IMR-90 (cell line): ENCODE data around the gene FOXP1. TPM values are rescaled to one million over a fixed set of nuclear protein-coding genes. Genes with fewer than 3 reads are reported as not detected.

Experiments used
- ATAC-seq: fragments of 200-7000 bp; cut with Tn5 transposase; 2 replicates; pipeline ENCODE4 v1.9.1; 2020; ENCODE audit warnings: low read depth, mild to moderate bottlenecking, moderate library complexity
- BruUV-seq: library from RNA; stranded (reverse); fragments of 400-500 nt; replicated peaks from 2 replicates; lab custom pipeline; 2021; lab: Mats Ljungman, UMichigan
- CTCF ChIA-PET: fragments of 300-600 bp; formaldehyde crosslinking; extraction: SDS; loops from one replicate; lab custom pipeline; 2021; ENCODE audit warnings: antibody characterized with exemption; lab: Yijun Ruan, JAX
- POLR2A ChIA-PET: fragments of 300-600 bp; sonication (Branson Sonifier 250); formaldehyde crosslinking; loops from one replicate; lab custom pipeline; 2022; ENCODE audit warnings: antibody characterized with exemption; ENCODE audit not compliant: unreplicated experiment; lab: Charles Lee
- DNase-seq: peaks from one replicate; pipeline ENCODE4 v3.0.0; 2013
- H2AFZ ChIP-seq: replicated peaks from 2 replicates; pipeline ENCODE3; 2013; ENCODE audit warnings: low read length, mild to moderate bottlenecking; ENCODE audit not compliant: poor library complexity
- H2AK5ac ChIP-seq: 2 replicates; pipeline ENCODE4 v1.6.1; 2013; ENCODE audit warnings: low read depth, low read length, inconsistent platforms
- H2AK9ac ChIP-seq: replicated peaks from 2 replicates; pipeline ENCODE3; 2013; ENCODE audit warnings: mild to moderate bottlenecking, low read depth, low read length, moderate library complexity; ENCODE audit not compliant: poor library complexity
- H2BK120ac ChIP-seq: 2 replicates; pipeline ENCODE4 v1.6.1; 2013; ENCODE audit warnings: low read depth, low read length, inconsistent platforms
- H2BK15ac ChIP-seq: 3 replicates; pipeline ENCODE4 v1.6.1; 2013; ENCODE audit warnings: low read depth, low read length, inconsistent platforms
- H2BK20ac ChIP-seq: 2 replicates; pipeline ENCODE4 v1.6.1; 2013; ENCODE audit warnings: low read depth, mild to moderate bottlenecking, inconsistent platforms, low read length, moderate library complexity
- H2BK5ac ChIP-seq: 2 replicates; pipeline ENCODE4 v1.6.1; 2013; ENCODE audit warnings: mild to moderate bottlenecking, low read depth, low read length, inconsistent platforms; ENCODE audit not compliant: poor library complexity, severe bottlenecking
- H3K14ac ChIP-seq: replicated peaks from 2 replicates; pipeline ENCODE4 v1.6.1; 2013; ENCODE audit warnings: low read depth, low read length, inconsistent platforms
- H3K18ac ChIP-seq: 2 replicates; pipeline ENCODE4 v1.6.1; 2013; ENCODE audit warnings: low read depth, low read length, control low read depth
- H3K23ac ChIP-seq: 2 replicates; pipeline ENCODE4 v1.6.1; 2013; ENCODE audit warnings: low read depth, low read length, inconsistent platforms
- H3K27ac ChIP-seq: 2 replicates; pipeline ENCODE4 v1.5.1; 2013; ENCODE audit warnings: mild to moderate bottlenecking, control low read depth, low read length; ENCODE audit not compliant: insufficient read depth
- H3K27me3 ChIP-seq: 2 replicates; pipeline ENCODE4 v1.6.1; 2013; ENCODE audit warnings: low read length; ENCODE audit not compliant: control insufficient read depth, insufficient read depth
- H3K36me3 ChIP-seq: 2 replicates; pipeline ENCODE4 v1.6.1; 2013; ENCODE audit warnings: low read length, mixed read lengths; ENCODE audit not compliant: control insufficient read depth, insufficient read depth
- H3K4ac ChIP-seq: 2 replicates; pipeline ENCODE4 v1.6.1; 2013; ENCODE audit warnings: low read depth, low read length, inconsistent platforms
- H3K4me1 ChIP-seq: 2 replicates; pipeline ENCODE4 v1.6.1; 2013; ENCODE audit warnings: low read length, mixed read lengths; ENCODE audit not compliant: control insufficient read depth, insufficient read depth
- H3K4me2 ChIP-seq: 2 replicates; pipeline ENCODE4 v1.6.1; 2013; ENCODE audit warnings: low read depth, mild to moderate bottlenecking, control low read depth, low read length, moderate library complexity
- H3K4me3 ChIP-seq: 2 replicates; pipeline ENCODE4 v1.5.1; 2013; ENCODE audit warnings: low read depth, mild to moderate bottlenecking, control low read depth, low read length, moderate library complexity; ENCODE audit not compliant: insufficient read depth
- H3K56ac ChIP-seq: 2 replicates; pipeline ENCODE4 v1.6.1; 2013; ENCODE audit warnings: low read length, inconsistent platforms; ENCODE audit not compliant: insufficient read depth; ENCODE audit errors: extremely low read depth
- H3K79me1 ChIP-seq, 2 experiments: 2 replicates each; pipeline ENCODE4 v1.6.1; 2013; ENCODE audit warnings: low read length in 2 of 2, inconsistent platforms in 1 of 2, low read depth in 1 of 2
- H3K9ac ChIP-seq: 2 replicates; pipeline ENCODE4 v1.6.1; 2013; ENCODE audit warnings: low read depth, low read length, control low read depth
- H3K9me1 ChIP-seq: 2 replicates; pipeline ENCODE4 v1.6.1; 2013; ENCODE audit warnings: low read length, inconsistent platforms; ENCODE audit not compliant: insufficient read depth
- H3K9me3 ChIP-seq: 2 replicates; pipeline ENCODE4 v1.6.1; 2013; ENCODE audit warnings: low read length; ENCODE audit not compliant: control insufficient read depth, insufficient read depth
- H4K20me1 ChIP-seq: 2 replicates; pipeline ENCODE4 v1.6.1; 2013; ENCODE audit warnings: low read length, inconsistent platforms; ENCODE audit not compliant: insufficient read depth
- H4K5ac ChIP-seq: 2 replicates; pipeline ENCODE4 v1.6.1; 2013; ENCODE audit warnings: mild to moderate bottlenecking, low read depth, low read length, control low read depth
- H4K8ac ChIP-seq, 2 experiments: 2 replicates each; pipeline ENCODE4 v1.6.1; 2013; ENCODE audit warnings: low read depth in 2 of 2, low read length in 2 of 2, control low read depth in 1 of 2, inconsistent platforms in 1 of 2
- H4K91ac ChIP-seq: 2 replicates; pipeline ENCODE4 v1.6.1; 2013; ENCODE audit warnings: low read depth, low read length, inconsistent platforms; ENCODE audit not compliant: insufficient read depth
- BHLHE40 ChIP-seq: fragments of 150-350 bp; IDR thresholded peaks from 2 replicates; pipeline ENCODE4 v1.6.1; 2016; ENCODE audit warnings: mild to moderate bottlenecking, low read depth, low read length
- CEBPB ChIP-seq: IDR thresholded peaks from 2 replicates; pipeline ENCODE4 v1.6.1; 2012; ENCODE audit warnings: low read depth, low read length, improper control_type of control experiment
- CHD1 ChIP-seq: IDR thresholded peaks from 2 replicates; pipeline ENCODE4 v1.6.1; 2012; ENCODE audit warnings: low read depth, low read length, improper control_type of control experiment
- FOS ChIP-seq: fragments of 150-350 bp; IDR thresholded peaks from 2 replicates; pipeline ENCODE4 v1.6.1; 2016; ENCODE audit warnings: low read depth, low read length
- MAFK ChIP-seq: IDR thresholded peaks from 2 replicates; pipeline ENCODE4 v1.6.1; 2012; ENCODE audit warnings: low read depth, low read length, improper control_type of control experiment
- MAZ ChIP-seq: IDR thresholded peaks from 2 replicates; pipeline ENCODE4 v1.6.1; 2012; ENCODE audit warnings: low read depth, mild to moderate bottlenecking, low read length, improper control_type of control experiment, moderate library complexity, borderline replicate concordance
- MXI1 ChIP-seq: IDR thresholded peaks from 2 replicates; pipeline ENCODE4 v1.6.1; 2012; ENCODE audit warnings: low read depth, mild to moderate bottlenecking, low read length, moderate library complexity, borderline replicate concordance
- NFE2L2 ChIP-seq: fragments of 150-350 bp; IDR thresholded peaks from 2 replicates; pipeline ENCODE4 v1.6.1; 2016; ENCODE audit warnings: low read depth, mild to moderate bottlenecking, low read length
- POLR2A ChIP-seq: IDR thresholded peaks from 2 replicates; pipeline ENCODE4 v1.6.1; 2012; ENCODE audit warnings: mild to moderate bottlenecking, low read depth, low read length
- RAD21 ChIP-seq: IDR thresholded peaks from 2 replicates; pipeline ENCODE4 v1.6.1; 2012; ENCODE audit warnings: low read length, improper control_type of control experiment
- RCOR1 ChIP-seq: IDR thresholded peaks from 2 replicates; pipeline ENCODE4 v1.6.1; 2012; ENCODE audit warnings: mild to moderate bottlenecking, low read length, improper control_type of control experiment; ENCODE audit not compliant: insufficient replicate concordance
- RFX5 ChIP-seq: IDR thresholded peaks from 2 replicates; pipeline ENCODE4 v1.8.0; 2012; ENCODE audit warnings: low read depth, mild to moderate bottlenecking, low read length, moderate library complexity
- SMC3 ChIP-seq: fragments of 150-350 bp; IDR thresholded peaks from 2 replicates; pipeline ENCODE4 v1.6.1; 2016; ENCODE audit warnings: low read depth, mild to moderate bottlenecking, antibody characterized with exemption, low read length, moderate library complexity
- WGBS, 2 experiments: methylation state at CpG; one replicate each; pipeline versions ENCODE4 v1.1.5 to v1.1.7; 2013; ENCODE audit warnings: missing lambda C conversion rate in 2 of 2; ENCODE audit not compliant: insufficient read length in 1 of 2; ENCODE audit errors: extremely low coverage in 2 of 2; 5-methylcytosine and 5-hydroxymethylcytosine counted together
- dilution Hi-C: fragments of 300-500 bp; cut with HindIII; formaldehyde crosslinking; loops from one replicate; pipeline ENCODE4 v1.14.3; 2018; ENCODE audit warnings: low sequenced_read_pairs; ENCODE audit not compliant: unreplicated experiment
- in situ Hi-C: fragments of 300-500 bp; cut with MboI; formaldehyde crosslinking; loops from 3 replicates; pipeline ENCODE4 v1.14.3; 2019; ENCODE audit warnings: low sequenced_read_pairs, inconsistent platforms, mixed read lengths
- intact Hi-C: fragments of 100-400 bp; cut with micrococcal nuclease; formaldehyde crosslinking; loops from 2 replicates; pipeline ENCODE4 v1.10.0; 2022
- polyA plus RNA-seq, 3 experiments: library from polyadenylated mRNA; depleted of rRNA; stranded (reverse); fragments of >200 nt; gene quantifications; 2 replicates each; pipeline ENCODE4 v1.2.3, GENCODE V29; 2012; ENCODE audit warnings: low replicate concordance in 1 of 3
- total RNA-seq: library from RNA; depleted of rRNA; stranded (reverse); fragments of >200 nt; gene quantifications from 2 replicates; pipeline ENCODE4 v1.2.3, GENCODE V29; 2012
- TF ChIP-seq, protein P1 (sequence below): fragments of 150-350 bp; IDR thresholded peaks from 2 replicates; pipeline ENCODE4 v1.6.1; 2016; ENCODE audit warnings: low read depth, mild to moderate bottlenecking, low read length, moderate library complexity, borderline replicate concordance
- TF ChIP-seq, protein P2 (sequence below): conservative IDR thresholded peaks from 2 replicates; pipeline ENCODE4 v1.5.1; 2012; ENCODE audit warnings: mild to moderate bottlenecking, low read depth, low read length, improper control_type of control experiment
- TF ChIP-seq, protein P3 (sequence below): fragments of 150-350 bp; IDR thresholded peaks from 2 replicates; pipeline ENCODE4 v1.6.1; 2017; ENCODE audit warnings: mild to moderate bottlenecking, antibody characterized with exemption, low read length, low read depth

Gene FOXP1
- total and polyA plus RNA-seq, 2 of the 4 experiments (the other 2 are of a cell fraction): 37.0 to 132 TPM

DNA sequence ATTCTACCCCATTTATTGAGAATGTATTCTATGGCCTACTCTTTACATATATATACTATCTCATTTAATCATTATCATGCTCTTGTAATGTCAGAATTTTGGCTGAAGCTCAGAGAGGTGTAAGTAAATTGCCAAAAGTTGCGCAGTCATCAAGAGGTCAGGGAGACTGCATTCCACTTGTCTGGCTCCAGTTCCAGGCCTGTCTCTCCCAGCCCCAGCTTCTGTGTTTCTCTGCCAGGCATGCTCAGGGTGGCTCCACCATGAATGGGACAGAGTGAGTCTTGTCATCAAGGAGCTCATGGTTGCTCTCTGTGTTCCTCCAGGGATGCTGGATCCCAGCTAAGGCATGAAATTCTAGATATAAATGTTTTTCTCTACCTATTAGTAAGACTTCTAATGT is 635.9 kb downstream of the FOXP1 start:
- no peak overlapping the region for H2BK15ac ChIP-seq
- no peak overlapping the region for H3K4ac ChIP-seq
- no peak overlapping the region for H2BK20ac ChIP-seq
- H3K9ac ChIP-seq: no peak overlapping the region
- CTCF ChIA-PET: interaction anchor here (1.4 kb wide), 1 partner anchor 40 kb away, joined by 3 read pairs; no protein-coding TSS in a partner anchor
- no peak overlapping the region for H3K18ac ChIP-seq
- DNase-seq: no peak
- intact Hi-C loops (no loop called here), dilution Hi-C loops (no loop called here), in situ Hi-C loops (no loop called here)
- H4K8ac ChIP-seq: no peak overlapping the region
- no peak overlapping the region for H2AFZ ChIP-seq
- 89% methylated on average over 1 of the region's 1 CpG; no CpG with 5 or more reads in 1 of the 2 experiments for WGBS, 2 experiments
- no peaks in the 10 kb centered on the region for H3K4me1 ChIP-seq
- H3K23ac ChIP-seq: no peak overlapping the region
- H2AK9ac ChIP-seq: no peak overlapping the region
- no peaks in the 10 kb centered on the region for H4K20me1 ChIP-seq
- no peak overlapping the region for H3K4me2 ChIP-seq
- H3K27ac ChIP-seq: no peak overlapping the region
- ATAC-seq: no peak
- H2BK120ac ChIP-seq: no peak overlapping the region
- no peaks in the 10 kb centered on the region for H3K79me1 ChIP-seq
- POLR2A ChIA-PET: interaction anchor here (0.6 kb wide), 1 partner anchor 776 kb away, joined by 3 read pairs; no protein-coding TSS in a partner anchor
- H3K9me3 ChIP-seq: no peaks in the 10 kb centered on the region
- H3K27me3 ChIP-seq: no peaks in the 10 kb centered on the region
- H3K9me1 ChIP-seq: no peaks in the 10 kb centered on the region; the same call in 1 of the 2 replicates
- no peaks in the 10 kb centered on the region for H3K36me3 ChIP-seq
- no peak overlapping the region for H4K91ac ChIP-seq
- no peak overlapping the region for H2AK5ac ChIP-seq
- H3K56ac ChIP-seq: no peak overlapping the region
- no peak overlapping the region for H3K4me3 ChIP-seq
- no peak overlapping the region for H2BK5ac ChIP-seq
- no peak overlapping the region for H3K14ac ChIP-seq
- H4K5ac ChIP-seq: no peak overlapping the region
- BruUV-seq: no TSS peak
- no peak for TF ChIP-seq NFE2L2
- TF ChIP-seq, protein P1, sequence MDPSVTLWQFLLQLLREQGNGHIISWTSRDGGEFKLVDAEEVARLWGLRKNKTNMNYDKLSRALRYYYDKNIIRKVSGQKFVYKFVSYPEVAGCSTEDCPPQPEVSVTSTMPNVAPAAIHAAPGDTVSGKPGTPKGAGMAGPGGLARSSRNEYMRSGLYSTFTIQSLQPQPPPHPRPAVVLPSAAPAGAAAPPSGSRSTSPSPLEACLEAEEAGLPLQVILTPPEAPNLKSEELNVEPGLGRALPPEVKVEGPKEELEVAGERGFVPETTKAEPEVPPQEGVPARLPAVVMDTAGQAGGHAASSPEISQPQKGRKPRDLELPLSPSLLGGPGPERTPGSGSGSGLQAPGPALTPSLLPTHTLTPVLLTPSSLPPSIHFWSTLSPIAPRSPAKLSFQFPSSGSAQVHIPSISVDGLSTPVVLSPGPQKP: no peak
- TF ChIP-seq BHLHE40: no peak
- TF ChIP-seq MXI1: no peak
- TF ChIP-seq RAD21: no peak
- TF ChIP-seq FOS: no peak
- no peak for TF ChIP-seq POLR2A
- TF ChIP-seq RCOR1: no peak
- no peak for TF ChIP-seq RFX5
- TF ChIP-seq SMC3: no peak
- no peak for TF ChIP-seq CHD1
- TF ChIP-seq, protein P2, sequence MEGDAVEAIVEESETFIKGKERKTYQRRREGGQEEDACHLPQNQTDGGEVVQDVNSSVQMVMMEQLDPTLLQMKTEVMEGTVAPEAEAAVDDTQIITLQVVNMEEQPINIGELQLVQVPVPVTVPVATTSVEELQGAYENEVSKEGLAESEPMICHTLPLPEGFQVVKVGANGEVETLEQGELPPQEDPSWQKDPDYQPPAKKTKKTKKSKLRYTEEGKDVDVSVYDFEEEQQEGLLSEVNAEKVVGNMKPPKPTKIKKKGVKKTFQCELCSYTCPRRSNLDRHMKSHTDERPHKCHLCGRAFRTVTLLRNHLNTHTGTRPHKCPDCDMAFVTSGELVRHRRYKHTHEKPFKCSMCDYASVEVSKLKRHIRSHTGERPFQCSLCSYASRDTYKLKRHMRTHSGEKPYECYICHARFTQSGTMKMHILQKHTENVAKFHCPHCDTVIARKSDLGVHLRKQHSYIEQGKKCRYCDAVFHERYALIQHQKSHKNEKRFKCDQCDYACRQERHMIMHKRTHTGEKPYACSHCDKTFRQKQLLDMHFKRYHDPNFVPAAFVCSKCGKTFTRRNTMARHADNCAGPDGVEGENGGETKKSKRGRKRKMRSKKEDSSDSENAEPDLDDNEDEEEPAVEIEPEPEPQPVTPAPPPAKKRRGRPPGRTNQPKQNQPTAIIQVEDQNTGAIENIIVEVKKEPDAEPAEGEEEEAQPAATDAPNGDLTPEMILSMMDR: no peak
- no peak for TF ChIP-seq CEBPB
- no peak for TF ChIP-seq MAZ
- TF ChIP-seq, protein P3, sequence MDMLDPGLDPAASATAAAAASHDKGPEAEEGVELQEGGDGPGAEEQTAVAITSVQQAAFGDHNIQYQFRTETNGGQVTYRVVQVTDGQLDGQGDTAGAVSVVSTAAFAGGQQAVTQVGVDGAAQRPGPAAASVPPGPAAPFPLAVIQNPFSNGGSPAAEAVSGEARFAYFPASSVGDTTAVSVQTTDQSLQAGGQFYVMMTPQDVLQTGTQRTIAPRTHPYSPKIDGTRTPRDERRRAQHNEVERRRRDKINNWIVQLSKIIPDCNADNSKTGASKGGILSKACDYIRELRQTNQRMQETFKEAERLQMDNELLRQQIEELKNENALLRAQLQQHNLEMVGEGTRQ: no peak
- TF ChIP-seq MAFK: no peak
